SU-DHL-6 (cell line): Measurements from ENCODE around the gene YWHAQ.

Experiments used
- EZH2phosphoT487 ChIP-seq: fragments of 200-600 bp; sonication (generic), shearing (Covaris generic); conservative IDR thresholded peaks from 2 replicates; pipeline ENCODE4 v1.6.1; 2018; ENCODE audit warnings: mild to moderate bottlenecking, antibody characterized with exemption, low read length, moderate library complexity, mixed read lengths
- TF ChIP-seq, protein P1 (sequence below): fragments of 200-600 bp; sonication (generic); IDR thresholded peaks from one replicate; pipeline ENCODE4 v1.5.1; 2017; ENCODE audit warnings: antibody characterized with exemption, mild to moderate bottlenecking, low read length, moderate library complexity; ENCODE audit not compliant: insufficient read depth, poor library complexity, severe bottlenecking

DNA sequence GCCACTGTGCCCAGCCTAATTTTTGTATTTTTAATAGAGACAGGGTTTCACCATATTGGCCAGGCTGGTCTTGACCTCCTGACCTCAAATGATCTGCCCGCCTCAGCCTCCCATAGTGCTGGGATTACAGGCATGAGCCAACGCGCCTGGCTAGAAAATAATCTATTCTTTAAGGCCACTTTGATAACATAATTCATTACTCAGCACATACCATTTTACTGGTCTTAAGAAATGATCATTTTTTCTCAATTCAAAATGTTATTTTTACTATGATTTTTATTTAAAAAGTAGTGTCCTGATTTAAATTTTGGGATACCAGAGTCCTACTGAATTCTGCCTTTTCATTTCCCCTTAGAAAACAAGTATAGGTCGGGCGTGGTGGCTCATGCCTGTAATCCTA is 48.2 kb downstream of the YWHAQ start:
- TF ChIP-seq, protein P1, sequence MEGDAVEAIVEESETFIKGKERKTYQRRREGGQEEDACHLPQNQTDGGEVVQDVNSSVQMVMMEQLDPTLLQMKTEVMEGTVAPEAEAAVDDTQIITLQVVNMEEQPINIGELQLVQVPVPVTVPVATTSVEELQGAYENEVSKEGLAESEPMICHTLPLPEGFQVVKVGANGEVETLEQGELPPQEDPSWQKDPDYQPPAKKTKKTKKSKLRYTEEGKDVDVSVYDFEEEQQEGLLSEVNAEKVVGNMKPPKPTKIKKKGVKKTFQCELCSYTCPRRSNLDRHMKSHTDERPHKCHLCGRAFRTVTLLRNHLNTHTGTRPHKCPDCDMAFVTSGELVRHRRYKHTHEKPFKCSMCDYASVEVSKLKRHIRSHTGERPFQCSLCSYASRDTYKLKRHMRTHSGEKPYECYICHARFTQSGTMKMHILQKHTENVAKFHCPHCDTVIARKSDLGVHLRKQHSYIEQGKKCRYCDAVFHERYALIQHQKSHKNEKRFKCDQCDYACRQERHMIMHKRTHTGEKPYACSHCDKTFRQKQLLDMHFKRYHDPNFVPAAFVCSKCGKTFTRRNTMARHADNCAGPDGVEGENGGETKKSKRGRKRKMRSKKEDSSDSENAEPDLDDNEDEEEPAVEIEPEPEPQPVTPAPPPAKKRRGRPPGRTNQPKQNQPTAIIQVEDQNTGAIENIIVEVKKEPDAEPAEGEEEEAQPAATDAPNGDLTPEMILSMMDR = no peak
- TF ChIP-seq EZH2phosphoT487 = no peak
